Upper lobe of left lung (tissue), 4 donors: ENCODE results near the gene CRYZL1.

Experiments
- EP300 ChIP-seq, 4 donors: sonication (generic); formaldehyde crosslinking; IDR thresholded peaks; one replicate each; pipeline ENCODE4 v1.5.1; 2017; ENCODE audit warnings: antibody characterized with exemption in 4 of 4, control low read depth in 2 of 4
- POLR2A ChIP-seq, 4 donors: fragments of 450-650 bp; IDR thresholded peaks; one replicate each; pipeline ENCODE4 v1.5.1; 2016 to 2017; ENCODE audit warnings: antibody characterized with exemption in 4 of 4, mild to moderate bottlenecking in 2 of 4
- POLR2AphosphoS5 ChIP-seq, 2 donors: sonication (generic); formaldehyde crosslinking; IDR thresholded peaks; one replicate each; pipeline ENCODE4 v1.5.1; 2017; ENCODE audit warnings: antibody characterized with exemption in 2 of 2
- TF ChIP-seq, protein P1 (sequence below), 6 experiments: fragments of 450-650 bp in 4 of 6; fragments of 200-600 bp in 2 of 6; sonication (generic) in 2 of 6; IDR thresholded peaks; one replicate each; pipeline ENCODE4 v1.5.1; 2016 to 2019; ENCODE audit warnings: antibody characterized with exemption in 6 of 6

DNA sequence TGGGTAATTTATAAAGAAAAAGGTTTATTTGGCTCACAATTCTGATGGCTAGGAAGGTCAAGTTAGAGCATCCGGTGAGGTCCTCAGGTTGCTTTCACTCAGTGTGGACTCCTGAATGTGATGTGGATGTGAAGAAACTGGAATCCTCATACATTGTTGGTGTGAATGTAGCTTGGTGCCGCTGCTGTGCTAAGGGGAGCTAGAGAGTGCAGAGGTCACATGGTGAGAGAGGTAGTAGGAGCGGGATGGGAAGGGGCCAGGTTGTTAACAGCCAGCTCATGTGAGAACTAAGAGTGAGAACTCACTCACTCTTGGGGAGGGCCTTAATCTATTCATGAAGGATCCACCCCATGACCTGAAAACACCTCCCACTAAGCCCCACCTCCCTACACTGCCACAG lies 22.6 kb upstream of the CRYZL1 start:
- TF ChIP-seq, protein P1, sequence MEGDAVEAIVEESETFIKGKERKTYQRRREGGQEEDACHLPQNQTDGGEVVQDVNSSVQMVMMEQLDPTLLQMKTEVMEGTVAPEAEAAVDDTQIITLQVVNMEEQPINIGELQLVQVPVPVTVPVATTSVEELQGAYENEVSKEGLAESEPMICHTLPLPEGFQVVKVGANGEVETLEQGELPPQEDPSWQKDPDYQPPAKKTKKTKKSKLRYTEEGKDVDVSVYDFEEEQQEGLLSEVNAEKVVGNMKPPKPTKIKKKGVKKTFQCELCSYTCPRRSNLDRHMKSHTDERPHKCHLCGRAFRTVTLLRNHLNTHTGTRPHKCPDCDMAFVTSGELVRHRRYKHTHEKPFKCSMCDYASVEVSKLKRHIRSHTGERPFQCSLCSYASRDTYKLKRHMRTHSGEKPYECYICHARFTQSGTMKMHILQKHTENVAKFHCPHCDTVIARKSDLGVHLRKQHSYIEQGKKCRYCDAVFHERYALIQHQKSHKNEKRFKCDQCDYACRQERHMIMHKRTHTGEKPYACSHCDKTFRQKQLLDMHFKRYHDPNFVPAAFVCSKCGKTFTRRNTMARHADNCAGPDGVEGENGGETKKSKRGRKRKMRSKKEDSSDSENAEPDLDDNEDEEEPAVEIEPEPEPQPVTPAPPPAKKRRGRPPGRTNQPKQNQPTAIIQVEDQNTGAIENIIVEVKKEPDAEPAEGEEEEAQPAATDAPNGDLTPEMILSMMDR (IDR thresholded peaks at IDR 0.05): no peak
- TF ChIP-seq EP300 (IDR thresholded peaks at IDR 0.05): no peak
- TF ChIP-seq POLR2A (IDR thresholded peaks at IDR 0.05): no peak
- no peak for TF ChIP-seq POLR2AphosphoS5 (IDR thresholded peaks at IDR 0.05)
